GM23338 (cell line): ENCODE data around the gene ALDH9A1. TPM values are rescaled to one million over a fixed set of nuclear protein-coding genes. Genes with fewer than 3 reads are reported as not detected.
"Not testable (repeated sequence)": the region's sequence is repeated elsewhere in the genome, so short reads cannot be mapped to it uniquely, and the experiment has no call there.

Experiments used
- ATAC-seq: fragments of 200-7000 bp; cut with Tn5 transposase; 3 replicates; pipeline ENCODE4 v1.9.1; 2020
- DNase-seq: peaks from one replicate; pipeline ENCODE4 v3.0.0-alpha.2; 2015; ENCODE audit warnings: low spot score
- H2AFZ ChIP-seq: fragments of 200-600 bp; sonication (generic); 2 replicates; pipeline ENCODE4 v1.8.0; 2016; ENCODE audit warnings: antibody characterized with exemption, mild to moderate bottlenecking, moderate library complexity
- H3F3A ChIP-seq: fragments of 200-600 bp; sonication (generic); replicated peaks from 2 replicates; pipeline ENCODE4 v1.8.0; 2017; ENCODE audit warnings: antibody characterized with exemption, mixed run types, low read depth
- H3K27ac ChIP-seq: fragments of 200-600 bp; sonication (generic); 2 replicates; pipeline ENCODE4 v1.6.1; 2016; ENCODE audit warnings: low read depth
- H3K27me3 ChIP-seq: fragments of 200-600 bp; sonication (generic); 2 replicates; pipeline ENCODE4 v1.8.0; 2016; ENCODE audit warnings: mild to moderate bottlenecking, mixed run types, moderate library complexity; ENCODE audit not compliant: insufficient read depth
- H3K36me3 ChIP-seq: fragments of 200-600 bp; sonication (generic); 2 replicates; pipeline ENCODE4 v1.8.0; 2016; ENCODE audit warnings: mild to moderate bottlenecking; ENCODE audit not compliant: insufficient read depth
- H3K4me1 ChIP-seq: fragments of 200-600 bp; sonication (generic); 2 replicates; pipeline ENCODE4 v1.8.0; 2016; ENCODE audit warnings: mild to moderate bottlenecking, moderate library complexity; ENCODE audit not compliant: insufficient read depth
- H3K4me2 ChIP-seq: fragments of 200-600 bp; sonication (generic); 2 replicates; pipeline ENCODE4 v1.7.1; 2017; ENCODE audit warnings: mixed run types
- H3K4me3 ChIP-seq: fragments of 200-600 bp; sonication (generic); 2 replicates; pipeline ENCODE4 v1.6.1; 2016; ENCODE audit warnings: mixed run types
- H3K79me2 ChIP-seq: fragments of 200-600 bp; sonication (generic); replicated peaks from 2 replicates; pipeline ENCODE4 v1.8.0; 2017; ENCODE audit warnings: mild to moderate bottlenecking; ENCODE audit not compliant: insufficient read depth
- H3K9me2 ChIP-seq: fragments of 200-600 bp; sonication (generic); 2 replicates; pipeline ENCODE4 v1.8.0; 2017; ENCODE audit not compliant: insufficient read depth
- H4K20me1 ChIP-seq: fragments of 200-600 bp; sonication (generic); replicated peaks from 2 replicates; pipeline ENCODE4 v1.8.0; 2017; ENCODE audit warnings: mild to moderate bottlenecking; ENCODE audit not compliant: insufficient read depth
- H3K27ac Mint-ChIP-seq: 2 replicates; pipeline ENCODE4 v1.8.0; 2020; ENCODE audit warnings: inconsistent platforms, mild to moderate bottlenecking, moderate library complexity, mixed read lengths
- H3K27me3 Mint-ChIP-seq: 3 replicates; pipeline ENCODE4 v1.8.0; 2022; ENCODE audit warnings: low read depth, mild to moderate bottlenecking, moderate library complexity, mixed read lengths, inconsistent platforms; ENCODE audit not compliant: insufficient read depth, poor library complexity
- H3K36me3 Mint-ChIP-seq: 3 replicates; pipeline ENCODE4 v1.8.0; 2021; ENCODE audit warnings: low read depth, mild to moderate bottlenecking, inconsistent platforms, moderate library complexity, mixed read lengths
- H3K4me1 Mint-ChIP-seq: 3 replicates; pipeline ENCODE4 v1.8.0; 2020; ENCODE audit warnings: mild to moderate bottlenecking, inconsistent platforms, mixed read lengths
- H3K4me3 Mint-ChIP-seq: 3 replicates; pipeline ENCODE4 v1.8.0; 2021; ENCODE audit warnings: moderate library complexity, mild to moderate bottlenecking, inconsistent platforms, mixed read lengths
- H3K9me3 Mint-ChIP-seq: 3 replicates; pipeline ENCODE4 v1.8.0; 2020; ENCODE audit warnings: moderate library complexity, mild to moderate bottlenecking, inconsistent platforms, mixed read lengths
- CREB1 ChIP-seq: fragments of 250-450 bp; sonication (Bioruptor Pico); IDR thresholded peaks from 2 replicates; pipeline ENCODE4 v1.5.0; 2020; ENCODE audit warnings: low read depth, mild to moderate bottlenecking, moderate library complexity
- EZH2 ChIP-seq: fragments of 200-600 bp; sonication (generic); IDR thresholded peaks from one replicate; pipeline ENCODE4 v1.8.0; 2017; ENCODE audit warnings: antibody characterized with exemption, mild to moderate bottlenecking, low read depth; ENCODE audit not compliant: unreplicated experiment
- EZH2phosphoT487 ChIP-seq: fragments of 200-600 bp; sonication (generic); IDR thresholded peaks from one replicate; pipeline ENCODE4 v1.8.1; 2018; ENCODE audit warnings: antibody characterized with exemption; ENCODE audit not compliant: unreplicated experiment
- JUNB ChIP-seq: IDR thresholded peaks from one replicate; pipeline ENCODE4 v1.6.1; 2016; ENCODE audit warnings: antibody characterized with exemption; ENCODE audit not compliant: unreplicated experiment
- NANOG ChIP-seq: IDR thresholded peaks from 2 replicates; pipeline ENCODE4 v1.6.1; 2016; ENCODE audit warnings: antibody characterized with exemption, borderline replicate concordance
- POLR2AphosphoS5 ChIP-seq: IDR thresholded peaks from 2 replicates; pipeline ENCODE4 v1.6.1; 2016; ENCODE audit warnings: antibody characterized with exemption, low read depth
- STAT1 ChIP-seq: IDR thresholded peaks from one replicate; pipeline ENCODE4 v1.6.1; 2016; ENCODE audit warnings: antibody characterized with exemption; ENCODE audit not compliant: unreplicated experiment
- ZNF114 ChIP-seq: fragments of 250-450 bp; sonication (Bioruptor Pico); IDR thresholded peaks from 2 replicates; pipeline ENCODE4 v1.5.0; 2020; ENCODE audit warnings: mild to moderate bottlenecking, moderate library complexity
- ZNF331 ChIP-seq: fragments of 250-450 bp; sonication (Bioruptor Pico); IDR thresholded peaks from 2 replicates; pipeline ENCODE4 v1.5.0; 2020; ENCODE audit warnings: low read depth, mild to moderate bottlenecking, moderate library complexity
- polyA plus RNA-seq: library from polyadenylated mRNA; unstranded; fragments of >200 nt; fragmentation: Nextera tagmentation; extraction: Ambion mirVana; gene quantifications from 2 replicates; pipeline ENCODE4 v1.2.1, GENCODE V29; 2016
- total RNA-seq: library from RNA; depleted of rRNA; stranded (reverse); fragments of >200 nt; shearing (Covaris generic); gene quantifications from 2 replicates; pipeline ENCODE4 v1.2.3, GENCODE V29; 2014
- TF ChIP-seq, protein P1 (sequence below): fragments of 250-450 bp; sonication (Bioruptor Pico); IDR thresholded peaks from 2 replicates; pipeline ENCODE4 v1.5.0; 2020; ENCODE audit warnings: mild to moderate bottlenecking, moderate library complexity
- TF ChIP-seq, protein P2 (sequence below): IDR thresholded peaks from one replicate; pipeline ENCODE4 v1.6.1; 2018; ENCODE audit warnings: antibody characterized with exemption; ENCODE audit not compliant: unreplicated experiment
- TF ChIP-seq, protein P3 (sequence below), 2 experiments: fragments of 200-600 bp in 1 of 2; sonication (generic) in 1 of 2; conservative IDR thresholded peaks; 2 replicates each; pipeline versions ENCODE4 v1.5.1 to v1.6.1; 2016 to 2017; ENCODE audit warnings: antibody characterized with exemption in 2 of 2, low read depth in 2 of 2, mild to moderate bottlenecking in 2 of 2, moderate library complexity in 1 of 2

Gene ALDH9A1
- total and polyA plus RNA-seq, 2 experiments from 2014 or later = 50.6 to 59.2 TPM

DNA sequence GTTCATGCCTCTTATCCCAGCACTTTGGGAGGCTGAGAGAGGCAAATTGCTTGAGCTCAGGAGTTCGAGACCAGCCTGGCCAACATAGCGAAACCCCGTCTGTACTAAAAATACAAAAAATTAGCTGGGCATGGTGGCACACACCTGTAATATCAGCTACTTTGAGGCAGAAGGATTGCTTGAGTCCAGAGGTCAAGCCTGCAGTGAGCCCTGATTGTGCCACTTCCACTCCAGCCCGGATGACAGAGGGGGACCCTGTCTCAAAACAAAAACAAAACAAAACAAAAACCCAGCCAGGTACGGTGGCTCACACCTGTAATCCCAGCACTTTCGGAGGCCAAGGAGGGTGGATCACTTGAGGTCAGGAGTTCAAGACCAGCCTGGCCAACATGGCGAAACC, 60.2 kb downstream of the ALDH9A1 start:
- H3F3A ChIP-seq, H3K9me2 ChIP-seq, H3K4me3 Mint-ChIP-seq, H3K27ac ChIP-seq, H3K4me3 ChIP-seq, H2AFZ ChIP-seq, H3K27ac Mint-ChIP-seq, ATAC-seq, H3K9me3 Mint-ChIP-seq, H3K36me3 ChIP-seq, H3K4me2 ChIP-seq, H3K36me3 Mint-ChIP-seq, H3K27me3 ChIP-seq, DNase-seq: not testable (repeated sequence)
- peaks cover 89% of the 10 kb centered on the region for H3K79me2 ChIP-seq
- Mint-ChIP-seq H3K27me3 (peaks cover 10% of the 10 kb centered on the region), H3K4me1 (peaks cover 37% of the 10 kb centered on the region)
- H3K4me1 ChIP-seq = peaks cover 29% of the 10 kb centered on the region
- H4K20me1 ChIP-seq = peaks cover 18% of the 10 kb centered on the region; the same call in 1 of the 2 replicates

DNA sequence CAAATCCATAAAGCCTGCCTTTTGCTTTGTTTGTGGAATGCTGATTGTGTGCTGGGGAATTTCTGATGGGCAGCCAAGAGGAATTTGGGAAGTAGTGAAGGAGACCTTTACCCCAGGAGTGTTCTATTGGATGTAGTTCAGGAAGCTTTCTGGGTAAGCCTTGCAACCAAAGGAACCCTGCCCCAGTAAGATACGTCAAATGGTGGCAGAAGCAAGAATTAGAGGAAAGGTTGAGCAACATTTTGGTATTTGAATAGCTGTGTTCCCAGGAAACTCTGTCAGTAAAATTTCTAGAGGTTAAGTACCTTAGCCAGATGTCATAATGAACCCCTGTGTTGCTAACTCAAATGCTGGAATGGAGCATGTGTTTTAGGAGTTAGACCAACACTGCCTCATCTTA, 60.9 kb downstream of the ALDH9A1 start:
- Mint-ChIP-seq H3K27ac (0 out of 2 replicates have a peak overlapping the region, but pooled peaks have one; percentile 44), H3K27me3 (peaks cover 10% of the 10 kb centered on the region), H3K4me1 (peaks cover 37% of the 10 kb centered on the region), H3K4me3 (no peak overlapping the region), H3K36me3 (no peaks in the 10 kb centered on the region), H3K9me3 (no peaks in the 10 kb centered on the region)
- H3K4me2 ChIP-seq = no peak overlapping the region
- H3K4me1 ChIP-seq = peaks cover 36% of the 10 kb centered on the region
- no peaks in the 10 kb centered on the region for H3K9me2 ChIP-seq
- no peaks in the 10 kb centered on the region for H3F3A ChIP-seq
- H3K27me3 ChIP-seq = no peaks in the 10 kb centered on the region
- H3K36me3 ChIP-seq = peaks cover 5% of the 10 kb centered on the region; the same call in 1 of the 2 replicates
- peaks cover 90% of the 10 kb centered on the region for H3K79me2 ChIP-seq
- H3K4me3 ChIP-seq = no peak overlapping the region
- H4K20me1 ChIP-seq = peaks cover 18% of the 10 kb centered on the region; the same call in 1 of the 2 replicates
- H3K27ac ChIP-seq = no peak overlapping the region
- DNase-seq = peak; percentile 8
- no peak for ATAC-seq
- no peak overlapping the region for H2AFZ ChIP-seq
- TF ChIP-seq, protein P1, sequence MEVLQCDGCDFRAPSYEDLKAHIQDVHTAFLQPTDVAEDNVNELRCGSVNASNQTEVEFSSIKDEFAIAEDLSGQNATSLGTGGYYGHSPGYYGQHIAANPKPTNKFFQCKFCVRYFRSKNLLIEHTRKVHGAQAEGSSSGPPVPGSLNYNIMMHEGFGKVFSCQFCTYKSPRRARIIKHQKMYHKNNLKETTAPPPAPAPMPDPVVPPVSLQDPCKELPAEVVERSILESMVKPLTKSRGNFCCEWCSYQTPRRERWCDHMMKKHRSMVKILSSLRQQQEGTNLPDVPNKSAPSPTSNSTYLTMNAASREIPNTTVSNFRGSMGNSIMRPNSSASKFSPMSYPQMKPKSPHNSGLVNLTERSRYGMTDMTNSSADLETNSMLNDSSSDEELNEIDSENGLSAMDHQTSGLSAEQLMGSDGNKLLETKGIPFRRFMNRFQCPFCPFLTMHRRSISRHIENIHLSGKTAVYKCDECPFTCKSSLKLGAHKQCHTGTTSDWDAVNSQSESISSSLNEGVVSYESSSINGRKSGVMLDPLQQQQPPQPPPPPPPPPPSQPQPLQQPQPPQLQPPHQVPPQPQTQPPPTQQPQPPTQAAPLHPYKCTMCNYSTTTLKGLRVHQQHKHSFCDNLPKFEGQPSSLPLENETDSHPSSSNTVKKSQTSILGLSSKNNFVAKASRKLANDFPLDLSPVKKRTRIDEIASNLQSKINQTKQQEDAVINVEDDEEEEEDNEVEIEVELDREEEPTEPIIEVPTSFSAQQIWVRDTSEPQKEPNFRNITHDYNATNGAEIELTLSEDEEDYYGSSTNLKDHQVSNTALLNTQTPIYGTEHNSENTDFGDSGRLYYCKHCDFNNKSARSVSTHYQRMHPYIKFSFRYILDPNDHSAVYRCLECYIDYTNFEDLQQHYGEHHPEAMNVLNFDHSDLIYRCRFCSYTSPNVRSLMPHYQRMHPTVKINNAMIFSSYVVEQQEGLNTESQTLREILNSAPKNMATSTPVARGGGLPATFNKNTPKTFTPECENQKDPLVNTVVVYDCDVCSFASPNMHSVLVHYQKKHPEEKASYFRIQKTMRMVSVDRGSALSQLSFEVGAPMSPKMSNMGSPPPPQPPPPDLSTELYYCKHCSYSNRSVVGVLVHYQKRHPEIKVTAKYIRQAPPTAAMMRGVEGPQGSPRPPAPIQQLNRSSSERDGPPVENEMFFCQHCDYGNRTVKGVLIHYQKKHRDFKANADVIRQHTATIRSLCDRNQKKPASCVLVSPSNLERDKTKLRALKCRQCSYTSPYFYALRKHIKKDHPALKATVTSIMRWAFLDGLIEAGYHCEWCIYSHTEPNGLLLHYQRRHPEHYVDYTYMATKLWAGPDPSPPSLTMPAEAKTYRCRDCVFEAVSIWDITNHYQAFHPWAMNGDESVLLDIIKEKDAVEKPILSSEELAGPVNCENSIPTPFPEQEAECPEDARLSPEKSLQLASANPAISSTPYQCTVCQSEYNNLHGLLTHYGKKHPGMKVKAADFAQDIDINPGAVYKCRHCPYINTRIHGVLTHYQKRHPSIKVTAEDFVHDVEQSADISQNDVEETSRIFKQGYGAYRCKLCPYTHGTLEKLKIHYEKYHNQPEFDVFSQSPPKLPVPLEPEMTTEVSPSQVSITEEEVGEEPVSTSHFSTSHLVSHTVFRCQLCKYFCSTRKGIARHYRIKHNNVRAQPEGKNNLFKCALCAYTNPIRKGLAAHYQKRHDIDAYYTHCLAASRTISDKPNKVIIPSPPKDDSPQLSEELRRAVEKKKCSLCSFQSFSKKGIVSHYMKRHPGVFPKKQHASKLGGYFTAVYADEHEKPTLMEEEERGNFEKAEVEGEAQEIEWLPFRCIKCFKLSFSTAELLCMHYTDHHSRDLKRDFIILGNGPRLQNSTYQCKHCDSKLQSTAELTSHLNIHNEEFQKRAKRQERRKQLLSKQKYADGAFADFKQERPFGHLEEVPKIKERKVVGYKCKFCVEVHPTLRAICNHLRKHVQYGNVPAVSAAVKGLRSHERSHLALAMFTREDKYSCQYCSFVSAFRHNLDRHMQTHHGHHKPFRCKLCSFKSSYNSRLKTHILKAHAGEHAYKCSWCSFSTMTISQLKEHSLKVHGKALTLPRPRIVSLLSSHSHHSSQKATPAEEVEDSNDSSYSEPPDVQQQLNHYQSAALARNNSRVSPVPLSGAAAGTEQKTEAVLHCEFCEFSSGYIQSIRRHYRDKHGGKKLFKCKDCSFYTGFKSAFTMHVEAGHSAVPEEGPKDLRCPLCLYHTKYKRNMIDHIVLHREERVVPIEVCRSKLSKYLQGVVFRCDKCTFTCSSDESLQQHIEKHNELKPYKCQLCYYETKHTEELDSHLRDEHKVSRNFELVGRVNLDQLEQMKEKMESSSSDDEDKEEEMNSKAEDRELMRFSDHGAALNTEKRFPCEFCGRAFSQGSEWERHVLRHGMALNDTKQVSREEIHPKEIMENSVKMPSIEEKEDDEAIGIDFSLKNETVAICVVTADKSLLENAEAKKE (CRISPR knock-in tag) = no peak
- TF ChIP-seq STAT1 = no peak
- no peak for TF ChIP-seq EZH2
- no peak for TF ChIP-seq ZNF331 (CRISPR knock-in tag)
- TF ChIP-seq NANOG = no peak
- no peak for TF ChIP-seq JUNB
- TF ChIP-seq, protein P2, sequence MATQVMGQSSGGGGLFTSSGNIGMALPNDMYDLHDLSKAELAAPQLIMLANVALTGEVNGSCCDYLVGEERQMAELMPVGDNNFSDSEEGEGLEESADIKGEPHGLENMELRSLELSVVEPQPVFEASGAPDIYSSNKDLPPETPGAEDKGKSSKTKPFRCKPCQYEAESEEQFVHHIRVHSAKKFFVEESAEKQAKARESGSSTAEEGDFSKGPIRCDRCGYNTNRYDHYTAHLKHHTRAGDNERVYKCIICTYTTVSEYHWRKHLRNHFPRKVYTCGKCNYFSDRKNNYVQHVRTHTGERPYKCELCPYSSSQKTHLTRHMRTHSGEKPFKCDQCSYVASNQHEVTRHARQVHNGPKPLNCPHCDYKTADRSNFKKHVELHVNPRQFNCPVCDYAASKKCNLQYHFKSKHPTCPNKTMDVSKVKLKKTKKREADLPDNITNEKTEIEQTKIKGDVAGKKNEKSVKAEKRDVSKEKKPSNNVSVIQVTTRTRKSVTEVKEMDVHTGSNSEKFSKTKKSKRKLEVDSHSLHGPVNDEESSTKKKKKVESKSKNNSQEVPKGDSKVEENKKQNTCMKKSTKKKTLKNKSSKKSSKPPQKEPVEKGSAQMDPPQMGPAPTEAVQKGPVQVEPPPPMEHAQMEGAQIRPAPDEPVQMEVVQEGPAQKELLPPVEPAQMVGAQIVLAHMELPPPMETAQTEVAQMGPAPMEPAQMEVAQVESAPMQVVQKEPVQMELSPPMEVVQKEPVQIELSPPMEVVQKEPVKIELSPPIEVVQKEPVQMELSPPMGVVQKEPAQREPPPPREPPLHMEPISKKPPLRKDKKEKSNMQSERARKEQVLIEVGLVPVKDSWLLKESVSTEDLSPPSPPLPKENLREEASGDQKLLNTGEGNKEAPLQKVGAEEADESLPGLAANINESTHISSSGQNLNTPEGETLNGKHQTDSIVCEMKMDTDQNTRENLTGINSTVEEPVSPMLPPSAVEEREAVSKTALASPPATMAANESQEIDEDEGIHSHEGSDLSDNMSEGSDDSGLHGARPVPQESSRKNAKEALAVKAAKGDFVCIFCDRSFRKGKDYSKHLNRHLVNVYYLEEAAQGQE = no peak
- TF ChIP-seq ZNF114 = no peak
- no peak for TF ChIP-seq POLR2AphosphoS5
- no peak for TF ChIP-seq EZH2phosphoT487
- TF ChIP-seq, protein P3, sequence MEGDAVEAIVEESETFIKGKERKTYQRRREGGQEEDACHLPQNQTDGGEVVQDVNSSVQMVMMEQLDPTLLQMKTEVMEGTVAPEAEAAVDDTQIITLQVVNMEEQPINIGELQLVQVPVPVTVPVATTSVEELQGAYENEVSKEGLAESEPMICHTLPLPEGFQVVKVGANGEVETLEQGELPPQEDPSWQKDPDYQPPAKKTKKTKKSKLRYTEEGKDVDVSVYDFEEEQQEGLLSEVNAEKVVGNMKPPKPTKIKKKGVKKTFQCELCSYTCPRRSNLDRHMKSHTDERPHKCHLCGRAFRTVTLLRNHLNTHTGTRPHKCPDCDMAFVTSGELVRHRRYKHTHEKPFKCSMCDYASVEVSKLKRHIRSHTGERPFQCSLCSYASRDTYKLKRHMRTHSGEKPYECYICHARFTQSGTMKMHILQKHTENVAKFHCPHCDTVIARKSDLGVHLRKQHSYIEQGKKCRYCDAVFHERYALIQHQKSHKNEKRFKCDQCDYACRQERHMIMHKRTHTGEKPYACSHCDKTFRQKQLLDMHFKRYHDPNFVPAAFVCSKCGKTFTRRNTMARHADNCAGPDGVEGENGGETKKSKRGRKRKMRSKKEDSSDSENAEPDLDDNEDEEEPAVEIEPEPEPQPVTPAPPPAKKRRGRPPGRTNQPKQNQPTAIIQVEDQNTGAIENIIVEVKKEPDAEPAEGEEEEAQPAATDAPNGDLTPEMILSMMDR (conservative IDR thresholded peaks at IDR 0.05; ENCODE audit: low read depth in 2 of 2) = no peak
- no peak for TF ChIP-seq CREB1 (CRISPR knock-in tag)
